ENCODE data around the gene FLT3.

DNA sequence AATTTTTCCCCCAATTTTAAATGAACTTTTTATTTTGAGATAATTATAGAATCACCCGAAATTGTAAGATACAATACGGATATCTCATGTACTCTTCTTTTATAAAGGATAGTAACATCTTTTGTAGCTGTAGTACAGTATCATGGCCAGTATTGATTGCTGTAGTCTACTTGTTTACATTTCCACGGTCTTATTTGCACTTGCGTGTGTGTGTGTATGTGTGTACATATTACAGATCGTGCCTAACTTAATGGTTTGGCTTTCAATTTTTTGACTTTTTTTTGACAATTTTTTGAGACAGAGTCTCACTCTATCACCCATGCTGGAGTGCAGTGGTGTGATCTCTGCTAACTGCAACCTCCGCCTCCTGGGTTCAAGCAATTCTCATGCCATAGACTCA lies 44.7 kb upstream of the FLT3 start:
- TF ChIP-seq, protein P1, sequence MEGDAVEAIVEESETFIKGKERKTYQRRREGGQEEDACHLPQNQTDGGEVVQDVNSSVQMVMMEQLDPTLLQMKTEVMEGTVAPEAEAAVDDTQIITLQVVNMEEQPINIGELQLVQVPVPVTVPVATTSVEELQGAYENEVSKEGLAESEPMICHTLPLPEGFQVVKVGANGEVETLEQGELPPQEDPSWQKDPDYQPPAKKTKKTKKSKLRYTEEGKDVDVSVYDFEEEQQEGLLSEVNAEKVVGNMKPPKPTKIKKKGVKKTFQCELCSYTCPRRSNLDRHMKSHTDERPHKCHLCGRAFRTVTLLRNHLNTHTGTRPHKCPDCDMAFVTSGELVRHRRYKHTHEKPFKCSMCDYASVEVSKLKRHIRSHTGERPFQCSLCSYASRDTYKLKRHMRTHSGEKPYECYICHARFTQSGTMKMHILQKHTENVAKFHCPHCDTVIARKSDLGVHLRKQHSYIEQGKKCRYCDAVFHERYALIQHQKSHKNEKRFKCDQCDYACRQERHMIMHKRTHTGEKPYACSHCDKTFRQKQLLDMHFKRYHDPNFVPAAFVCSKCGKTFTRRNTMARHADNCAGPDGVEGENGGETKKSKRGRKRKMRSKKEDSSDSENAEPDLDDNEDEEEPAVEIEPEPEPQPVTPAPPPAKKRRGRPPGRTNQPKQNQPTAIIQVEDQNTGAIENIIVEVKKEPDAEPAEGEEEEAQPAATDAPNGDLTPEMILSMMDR (IDR thresholded peaks at IDR 0.05; ENCODE audit: low read depth, low read length): no peak
- TF ChIP-seq POLR2A (IDR thresholded peaks at IDR 0.05; ENCODE audit: extremely low read depth, insufficient read length) (no peak), MYC (IDR thresholded peaks at IDR 0.05; ENCODE audit: low read depth, low read length) (no peak)
